CD14-positive monocyte (primary cell): ENCODE results near the gene CAPN6. TPM values are rescaled to one million over a fixed set of nuclear protein-coding genes. Genes with fewer than 3 reads are reported as not detected.

Source experiments
- DNase-seq, 3 donors: peaks; one replicate each; pipeline ENCODE4 v3.0.0-alpha.2; 2011 to 2022
- H2AFZ ChIP-seq: 2 replicates; pipeline ENCODE4 v1.6.0; 2012; ENCODE audit warnings: mild to moderate bottlenecking, low read depth, low read length, inconsistent platforms; ENCODE audit not compliant: insufficient read depth, poor library complexity, severe bottlenecking
- H3K27ac ChIP-seq, 2 donors: 1 replicate in 1 of 2; 2 replicates in 1 of 2; pipeline ENCODE4 v1.5.1; 2012 to 2013; ENCODE audit warnings: low read length in 2 of 2, control low read depth in 1 of 2, inconsistent platforms in 1 of 2, low read depth in 1 of 2, mild to moderate bottlenecking in 1 of 2
- H3K27me3 ChIP-seq, 2 donors: one replicate each; pipeline versions ENCODE4 v1.6.0 to v1.6.1; 2011 to 2013; ENCODE audit warnings: low read length in 2 of 2; ENCODE audit not compliant: control insufficient read depth in 2 of 2, insufficient read depth in 2 of 2
- H3K36me3 ChIP-seq, 2 donors: replicated peaks in 1 of 2; 1 replicate in 1 of 2; 2 replicates in 1 of 2; pipeline versions ENCODE4 v1.5.1 to v1.6.1; 2012 to 2013; ENCODE audit warnings: low read length in 2 of 2, control low read depth in 1 of 2, inconsistent platforms in 1 of 2, mild to moderate bottlenecking in 1 of 2; ENCODE audit not compliant: insufficient read depth in 2 of 2, control insufficient read depth in 1 of 2
- H3K4me1 ChIP-seq, 2 donors: 1 replicate in 1 of 2; 2 replicates in 1 of 2; pipeline versions ENCODE4 v1.5.1 to v1.6.1; 2012 to 2013; ENCODE audit warnings: low read length in 2 of 2, control low read depth in 1 of 2, inconsistent platforms in 1 of 2, mild to moderate bottlenecking in 1 of 2, moderate library complexity in 1 of 2; ENCODE audit not compliant: insufficient read depth in 2 of 2, control insufficient read depth in 1 of 2
- H3K4me2 ChIP-seq: replicated peaks from 2 replicates; pipeline ENCODE3; 2012; ENCODE audit warnings: low read length, moderate library complexity, mild to moderate bottlenecking; ENCODE audit not compliant: poor library complexity, severe bottlenecking; ENCODE audit errors: extremely low read depth
- H3K4me3 ChIP-seq, 3 experiments: fragments of 200-600 bp in 1 of 3; sonication (generic) in 1 of 3; replicated peaks in 1 of 3; 1 replicate in 2 of 3; 2 replicates in 1 of 3; pipeline ENCODE4 v1.5.1; 2011 to 2013; ENCODE audit warnings: low read length in 3 of 3, mild to moderate bottlenecking in 3 of 3, control low read depth in 2 of 3, low read depth in 2 of 3, inconsistent platforms in 1 of 3, moderate library complexity in 1 of 3
- H3K79me2 ChIP-seq: 2 replicates; pipeline ENCODE4 v1.6.0; 2012; ENCODE audit warnings: mild to moderate bottlenecking, control low read depth, inconsistent platforms, low read length, moderate library complexity; ENCODE audit not compliant: insufficient read depth
- H3K9ac ChIP-seq: 2 replicates; pipeline ENCODE4 v1.6.0; 2017; ENCODE audit warnings: low read length, mild to moderate bottlenecking; ENCODE audit not compliant: insufficient read depth, poor library complexity, severe bottlenecking
- H3K9me3 ChIP-seq, 2 donors: replicated peaks in 1 of 2; 1 replicate in 1 of 2; 2 replicates in 1 of 2; pipeline versions ENCODE4 v1.5.1 to v1.6.1; 2012 to 2013; ENCODE audit warnings: low read length in 2 of 2, control low read depth in 1 of 2; ENCODE audit not compliant: control insufficient read depth in 1 of 2, insufficient read depth in 1 of 2
- H4K20me1 ChIP-seq: 2 replicates; pipeline ENCODE4 v1.6.0; 2012; ENCODE audit warnings: mild to moderate bottlenecking, low read length, control low read depth, moderate library complexity; ENCODE audit not compliant: insufficient read depth
- H3K27ac Mint-ChIP-seq, 7 donors: one replicate each; pipeline ENCODE4 v1.8.0; 2020; ENCODE audit warnings: mild to moderate bottlenecking in 7 of 7, mixed read lengths in 7 of 7, moderate library complexity in 6 of 7, inconsistent platforms in 2 of 7
- H3K27me3 Mint-ChIP-seq, 3 donors: one replicate each; pipeline ENCODE4 v1.8.0; 2021 to 2022; ENCODE audit warnings: low read depth in 3 of 3, mild to moderate bottlenecking in 3 of 3, mixed read lengths in 3 of 3, moderate library complexity in 3 of 3, inconsistent platforms in 1 of 3
- H3K36me3 Mint-ChIP-seq, 2 donors: one replicate each; pipeline ENCODE4 v1.8.0; 2020; ENCODE audit warnings: mixed read lengths in 2 of 2, inconsistent platforms in 1 of 2, mild to moderate bottlenecking in 1 of 2
- H3K4me1 Mint-ChIP-seq: one replicate; pipeline ENCODE4 v1.8.0; 2020; ENCODE audit warnings: mild to moderate bottlenecking, mixed read lengths
- H3K4me3 Mint-ChIP-seq, 2 donors: one replicate each; pipeline ENCODE4 v1.8.0; 2020; ENCODE audit warnings: mild to moderate bottlenecking in 2 of 2, mixed read lengths in 2 of 2, moderate library complexity in 1 of 2
- H3K9me3 Mint-ChIP-seq, 7 donors: one replicate each; pipeline ENCODE4 v1.8.0; 2020 to 2022; ENCODE audit warnings: mixed read lengths in 7 of 7, mild to moderate bottlenecking in 6 of 7, moderate library complexity in 6 of 7, inconsistent platforms in 2 of 7
- CTCF ChIP-seq: fragments of 200-600 bp; IDR thresholded peaks from one replicate; pipeline ENCODE4 v1.8.0; 2022; ENCODE audit warnings: antibody characterized with exemption, mild to moderate bottlenecking
- WGBS: methylation state at CpG from one replicate; pipeline ENCODE4 v1.1.5; 2013; ENCODE audit warnings: missing lambda C conversion rate; ENCODE audit not compliant: insufficient coverage; 5-methylcytosine and 5-hydroxymethylcytosine counted together
- intact Hi-C, 2 donors: fragments of 100-400 bp; cut with micrococcal nuclease; formaldehyde crosslinking; loops; one replicate each; pipeline versions ENCODE4 v1.15.0 to v1.15.1; 2023
- polyA plus RNA-seq, 3 donors: library from polyadenylated mRNA; depleted of rRNA in 1 of 3; unstranded in 2 of 3; stranded (reverse) in 1 of 3; fragments of 300-500 nt in 2 of 3; fragments of >200 nt in 1 of 3; fragmentation: Illumina TruSeq in 2 of 3; gene quantifications; 1 replicate in 2 of 3; 2 replicates in 1 of 3; pipeline ENCODE4 v1.2.3, GENCODE V29; 2012 to 2021

CAPN6 gene
- polyA plus RNA-seq, 3 donors: not detected

GRCh38 chrX:111216293-111216801 lies 53.9 kb downstream of the CAPN6 start:
- Histone ChIP-seq H3K9me3 (no peaks in the 10 kb centered on the region), H3K4me1 (no peaks in the 10 kb centered on the region), H3K4me3 (no peak overlapping the region), H3K4me2 (no peak overlapping the region), H4K20me1 (no peaks in the 10 kb centered on the region), H3K36me3 (no peaks in the 10 kb centered on the region), H2AFZ (no peak overlapping the region), H3K79me2 (no peaks in the 10 kb centered on the region), H3K27ac (no peak overlapping the region), H3K27me3 (peaks cover 0 to 3% of the 10 kb centered on the region in 2 donors), H3K9ac (no peak overlapping the region)
- no peak for DNase-seq
- Mint-ChIP-seq H3K27ac (no peak overlapping the region), H3K36me3 (no peaks in the 10 kb centered on the region), H3K4me1 (no peaks in the 10 kb centered on the region), H3K4me3 (no peak overlapping the region), H3K27me3 (peaks cover 2 to 11% (median 2%) of the 10 kb centered on the region in 3 donors), H3K9me3 (no peaks in the 10 kb centered on the region)
- WGBS: no CpG with 5 or more reads among the region's 6 CpGs
- no peak for TF ChIP-seq CTCF
- intact Hi-C loops: no loop called here

DNA sequence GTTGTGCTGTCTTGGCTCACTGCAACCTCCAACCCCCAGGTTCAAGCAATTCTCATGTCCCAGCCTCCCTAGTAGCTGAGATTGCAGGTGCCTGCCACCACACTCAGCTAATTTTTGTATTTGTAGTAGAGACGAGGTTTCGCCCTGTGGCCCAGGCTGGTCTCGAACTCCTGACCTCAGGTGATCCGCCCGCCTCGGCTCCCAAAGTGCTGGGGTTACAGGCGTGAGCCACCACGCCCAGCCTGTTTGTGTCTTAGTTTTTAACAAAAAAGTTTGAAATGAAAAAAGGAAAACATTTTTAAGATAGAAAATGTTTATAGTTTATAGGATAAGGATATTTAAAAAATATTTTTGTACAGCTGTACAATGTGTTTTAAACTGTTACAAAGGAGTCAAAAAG lies 62.4 kb downstream of the CAPN6 start:
- H3K27me3 Mint-ChIP-seq: peaks cover 0 to 15% (median 3%) of the 10 kb centered on the region in 3 donors
- no peaks in the 10 kb centered on the region for H3K36me3 Mint-ChIP-seq
- no peak overlapping the region for H3K4me3 ChIP-seq
- H3K4me3 Mint-ChIP-seq: no peak overlapping the region
- H3K79me2 ChIP-seq: no peaks in the 10 kb centered on the region
- H3K9me3 ChIP-seq: no peaks in the 10 kb centered on the region
- no peak for TF ChIP-seq CTCF
- no peaks in the 10 kb centered on the region for H3K9me3 Mint-ChIP-seq
- H3K27ac ChIP-seq: no peak overlapping the region
- no peak overlapping the region for H3K27ac Mint-ChIP-seq
- WGBS: no CpG with 5 or more reads among the region's 8 CpGs
- intact Hi-C loops: no loop called here
- H2AFZ ChIP-seq: no peak overlapping the region
- no peak overlapping the region for H3K4me2 ChIP-seq
- no peaks in the 10 kb centered on the region for H3K36me3 ChIP-seq
- H3K4me1 ChIP-seq: no peaks in the 10 kb centered on the region
- no peaks in the 10 kb centered on the region for H3K4me1 Mint-ChIP-seq
- no peak for DNase-seq
- no peaks in the 10 kb centered on the region for H4K20me1 ChIP-seq
- H3K9ac ChIP-seq: no peak overlapping the region
- peaks cover 0 to 4% of the 10 kb centered on the region in 2 donors for H3K27me3 ChIP-seq
